Spleen (tissue), 11 donors: ENCODE data around the gene NDOR1. TPM values are rescaled to one million over a fixed set of nuclear protein-coding genes. Genes with fewer than 3 reads are reported as not detected.

Source experiments
- DNase-seq: peaks from one replicate; pipeline ENCODE4 v3.0.0-alpha.2; 2020
- H3K27ac ChIP-seq, 8 donors: fragments of 200-600 bp; sonication (generic) in 7 of 8; 1 replicate in 4 of 8; 2 replicates in 4 of 8; pipeline versions ENCODE4 v1.5.0 to v1.8.0; 2016 to 2021; ENCODE audit warnings: inconsistent platforms in 4 of 8, mild to moderate bottlenecking in 4 of 8, moderate library complexity in 1 of 8
- H3K27me3 ChIP-seq, 7 donors: fragments of 200-600 bp; sonication (generic) in 6 of 7; replicated peaks in 1 of 7; 1 replicate in 4 of 7; 2 replicates in 3 of 7; pipeline versions ENCODE4 v1.5.0 to v1.8.0; 2016 to 2021; ENCODE audit warnings: inconsistent platforms in 3 of 7, mild to moderate bottlenecking in 1 of 7
- H3K36me3 ChIP-seq, 6 donors: fragments of 200-600 bp; sonication (generic) in 5 of 6; 1 replicate in 4 of 6; 2 replicates in 2 of 6; pipeline versions ENCODE4 v1.5.0 to v1.8.0; 2016 to 2021; ENCODE audit warnings: inconsistent platforms in 2 of 6
- H3K4me1 ChIP-seq, 6 donors: fragments of 200-600 bp; sonication (generic) in 5 of 6; 1 replicate in 3 of 6; 2 replicates in 3 of 6; pipeline versions ENCODE4 v1.5.0 to v1.8.0; 2016 to 2021; ENCODE audit warnings: inconsistent platforms in 3 of 6
- H3K4me3 ChIP-seq, 8 donors: fragments of 200-600 bp; sonication (generic) in 7 of 8; 1 replicate in 4 of 8; 2 replicates in 4 of 8; pipeline versions ENCODE4 v1.5.0 to v1.8.0; 2016 to 2021; ENCODE audit warnings: inconsistent platforms in 4 of 8, mild to moderate bottlenecking in 4 of 8, moderate library complexity in 2 of 8
- H3K9me3 ChIP-seq, 8 donors: fragments of 200-600 bp; sonication (generic) in 7 of 8; 1 replicate in 4 of 8; 2 replicates in 4 of 8; pipeline versions ENCODE4 v1.5.0 to v1.8.0; 2016 to 2021; ENCODE audit warnings: inconsistent platforms in 4 of 8
- POLR2A ChIP-seq, 3 donors: fragments of 450-650 bp; IDR thresholded peaks; one replicate each; pipeline ENCODE4 v1.5.1; 2017; ENCODE audit warnings: antibody characterized with exemption in 3 of 3, mild to moderate bottlenecking in 1 of 3
- POLR2AphosphoS5 ChIP-seq, 3 donors: sonication (generic); formaldehyde crosslinking; IDR thresholded peaks; one replicate each; pipeline ENCODE4 v1.5.1; 2017; ENCODE audit warnings: antibody characterized with exemption in 3 of 3
- WGBS, 5 donors: extraction: QIAGEN DNeasy Blood & Tissue Kit in 3 of 5; methylation state at CpG; one replicate each; pipeline versions ENCODE4 v1.1.5 to v1.1.7; 2013 to 2018; 5-methylcytosine and 5-hydroxymethylcytosine counted together
- intact Hi-C: fragments of 100-400 bp; cut with DNase I; formaldehyde crosslinking; loops from one replicate; pipeline ENCODE4 v1.15.0; 2023; ENCODE audit warnings: low total_unique reads
- polyA plus RNA-seq, 3 donors: library from polyadenylated mRNA; stranded (reverse); fragments of 200-250 nt; gene quantifications; one replicate each; pipeline ENCODE4 v1.2.1, GENCODE V29; 2013
- total RNA-seq, 7 donors: library from RNA; depleted of rRNA in 3 of 7; stranded (reverse); fragments of >200 nt in 3 of 7; fragmentation: NEBNext Ultra II Directional in 4 of 7; extraction: Animal tissue kit (Norgen Biotek cat#: 25700) in 4 of 7; gene quantifications; one replicate each; pipeline versions ENCODE4 v1.1.0 to v1.2.1, GENCODE V29; 2016 to 2021
- TF ChIP-seq, protein P1 (sequence below), 11 experiments: fragments of 200-600 bp in 7 of 11; fragments of 450-650 bp in 4 of 11; sonication (generic) in 4 of 11; IDR thresholded peaks in 8 of 11; conservative IDR thresholded peaks in 3 of 11; 1 replicate in 7 of 11; 2 replicates in 4 of 11; pipeline versions ENCODE4 v1.4.0 to v1.8.0; 2016 to 2021; ENCODE audit warnings: antibody characterized with exemption in 11 of 11, inconsistent platforms in 4 of 11, mild to moderate bottlenecking in 1 of 11
- donor health status: healthy with polysubstance abuse.
- donor health status: DM: no; HTN: no; CAD: no; lungs with moderate emphysema.
- donor health status: DM: no; HTN: no; CAD: no.
- donor health status: Bipolar disorder and iron deficiency.
- donor health status: healthy.
- donor health status: DM: no; HTN: no; CAD: no.
- donor health status: DM: yes; HTN: yes; CAD: no.

The NDOR1 gene
- total and polyA plus RNA-seq, 10 donors: 6.3 to 28.7 (median 19.5) TPM

DNA sequence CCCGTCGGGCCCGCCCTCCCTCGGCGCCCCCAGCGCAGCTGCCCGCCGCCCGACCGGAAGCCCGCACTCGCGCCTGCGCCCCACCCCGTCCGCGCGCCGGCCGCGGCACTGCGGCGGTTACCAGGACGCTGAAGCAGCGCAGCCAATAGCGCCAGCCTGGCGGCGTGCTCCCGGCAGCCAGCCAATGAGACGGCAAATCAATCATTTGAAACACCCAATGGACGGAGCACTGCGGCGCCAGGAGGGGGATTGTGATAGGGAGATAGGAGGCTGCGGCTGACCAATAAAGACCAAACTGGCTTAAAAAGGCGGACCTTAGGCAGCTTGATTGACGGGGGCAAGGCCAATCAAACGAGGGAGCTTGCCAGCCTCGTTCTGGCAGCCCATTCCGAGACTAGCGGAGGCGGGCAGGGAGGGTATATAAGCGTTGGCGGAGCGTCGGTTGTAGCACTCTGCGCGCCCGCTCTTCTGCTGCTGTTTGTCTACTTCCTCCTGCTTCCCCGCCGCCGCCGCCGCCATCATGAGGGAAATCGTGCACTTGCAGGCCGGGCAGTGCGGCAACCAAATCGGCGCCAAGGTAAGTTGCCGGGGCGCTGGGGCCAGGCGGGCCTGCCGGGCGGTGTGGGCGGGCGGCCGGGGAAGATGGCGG lies 35.5 kb downstream of the NDOR1 start, which contains the start of gene TUBB4B:
Gene TUBB4B, plus strand, starts transcription at position 447 of the 649 bp plus-strand sequence. Its CDS starts 74 bp downstream, at position 521.
- intact Hi-C loops: no loop called here
- WGBS, 5 donors: 0 to 2% (median 1%) methylated on average over 42 to 67 of the region's 67 CpGs

DNA sequence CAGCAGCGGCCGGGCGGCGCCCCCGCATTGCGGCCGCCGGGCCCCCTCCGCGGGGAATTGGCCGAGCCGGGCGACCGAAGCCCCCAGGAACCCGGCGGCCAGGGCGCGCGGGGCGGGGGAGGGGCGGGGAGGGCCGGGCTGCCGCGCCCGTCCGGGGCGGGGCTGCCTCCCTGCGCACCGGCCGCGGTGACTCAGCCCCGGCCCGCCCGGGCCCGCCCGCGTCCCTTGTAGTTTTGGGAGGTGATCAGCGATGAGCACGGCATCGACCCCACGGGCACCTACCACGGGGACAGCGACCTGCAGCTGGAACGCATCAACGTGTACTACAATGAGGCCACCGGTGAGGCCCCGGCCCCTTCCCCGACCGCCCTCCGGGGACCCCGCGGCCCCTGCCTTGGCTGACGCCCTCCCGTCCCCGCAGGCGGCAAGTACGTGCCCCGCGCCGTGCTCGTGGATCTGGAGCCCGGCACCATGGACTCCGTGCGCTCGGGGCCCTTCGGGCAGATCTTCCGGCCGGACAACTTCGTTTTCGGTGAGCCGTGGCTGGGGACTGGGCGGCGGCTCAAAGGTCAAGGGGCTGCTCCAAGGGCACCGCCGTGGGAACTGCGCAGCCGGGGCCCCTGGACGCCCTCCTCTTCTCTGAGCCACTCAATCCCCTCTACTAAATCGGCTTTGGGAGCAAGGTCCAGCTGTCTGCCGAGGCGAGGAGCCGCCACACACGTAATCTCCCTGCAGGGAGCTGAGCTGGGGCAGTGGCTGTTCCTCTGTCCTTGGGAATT lies 36.2 kb downstream of the NDOR1 start:
- Histone ChIP-seq H3K4me1 (peaks cover 18 to 73% (median 59%) of the 10 kb centered on the region in 6 donors), H3K9me3 (no peaks in the 10 kb centered on the region), H3K27me3 (no peaks in the 10 kb centered on the region), H3K27ac (peak overlapping the region; percentile 74 to 99 (median 95)), H3K4me3 (peak overlapping the region; percentile 75 to 94 (median 81)), H3K36me3 (peaks cover 0 to 24% (median 18%) of the 10 kb centered on the region in 6 donors)
- intact Hi-C loops: no loop called here
- WGBS, 5 donors: 1 to 22% (median 4%) methylated on average over 12 to 83 of the region's 83 CpGs
- peak in 2 of 3 donors; percentile 22 to 41 for TF ChIP-seq POLR2AphosphoS5 (IDR thresholded peaks at IDR 0.05)
- TF ChIP-seq, protein P1, sequence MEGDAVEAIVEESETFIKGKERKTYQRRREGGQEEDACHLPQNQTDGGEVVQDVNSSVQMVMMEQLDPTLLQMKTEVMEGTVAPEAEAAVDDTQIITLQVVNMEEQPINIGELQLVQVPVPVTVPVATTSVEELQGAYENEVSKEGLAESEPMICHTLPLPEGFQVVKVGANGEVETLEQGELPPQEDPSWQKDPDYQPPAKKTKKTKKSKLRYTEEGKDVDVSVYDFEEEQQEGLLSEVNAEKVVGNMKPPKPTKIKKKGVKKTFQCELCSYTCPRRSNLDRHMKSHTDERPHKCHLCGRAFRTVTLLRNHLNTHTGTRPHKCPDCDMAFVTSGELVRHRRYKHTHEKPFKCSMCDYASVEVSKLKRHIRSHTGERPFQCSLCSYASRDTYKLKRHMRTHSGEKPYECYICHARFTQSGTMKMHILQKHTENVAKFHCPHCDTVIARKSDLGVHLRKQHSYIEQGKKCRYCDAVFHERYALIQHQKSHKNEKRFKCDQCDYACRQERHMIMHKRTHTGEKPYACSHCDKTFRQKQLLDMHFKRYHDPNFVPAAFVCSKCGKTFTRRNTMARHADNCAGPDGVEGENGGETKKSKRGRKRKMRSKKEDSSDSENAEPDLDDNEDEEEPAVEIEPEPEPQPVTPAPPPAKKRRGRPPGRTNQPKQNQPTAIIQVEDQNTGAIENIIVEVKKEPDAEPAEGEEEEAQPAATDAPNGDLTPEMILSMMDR (IDR thresholded peaks at IDR 0.05 in 8 of 11, conservative IDR thresholded peaks at IDR 0.05 in 3 of 11): no peak
- DNase-seq: peak; percentile 94

More for the DNA sequence above, 35.5 kb downstream of the NDOR1 start, which contains the start of gene TUBB4B:
- H3K9me3 ChIP-seq: no peaks in the 10 kb centered on the region
- peaks cover 25 to 80% (median 66%) of the 10 kb centered on the region in 6 donors for H3K4me1 ChIP-seq
- TF ChIP-seq POLR2A (IDR thresholded peaks at IDR 0.05) (peak; percentile 100), POLR2AphosphoS5 (IDR thresholded peaks at IDR 0.05) (peak; percentile 100)
- TF ChIP-seq, protein P1 (IDR thresholded peaks at IDR 0.05 in 8 of 11, conservative IDR thresholded peaks at IDR 0.05 in 3 of 11): peak in 4 of 11 experiments; percentile 5 to 48 (median 30)
- peaks cover 0 to under 1% (median 0%) of the 10 kb centered on the region in 7 donors for H3K27me3 ChIP-seq
- H3K36me3 ChIP-seq: peaks cover 0 to 24% (median 18%) of the 10 kb centered on the region in 6 donors
- DNase-seq: peak; percentile 99
- H3K4me3 ChIP-seq: peak within 1 kb of the TSS; percentile 75 to 94 (median 81)
- peak within 1 kb of the TSS; percentile 92 to 99 (median 96) for H3K27ac ChIP-seq

DNA sequence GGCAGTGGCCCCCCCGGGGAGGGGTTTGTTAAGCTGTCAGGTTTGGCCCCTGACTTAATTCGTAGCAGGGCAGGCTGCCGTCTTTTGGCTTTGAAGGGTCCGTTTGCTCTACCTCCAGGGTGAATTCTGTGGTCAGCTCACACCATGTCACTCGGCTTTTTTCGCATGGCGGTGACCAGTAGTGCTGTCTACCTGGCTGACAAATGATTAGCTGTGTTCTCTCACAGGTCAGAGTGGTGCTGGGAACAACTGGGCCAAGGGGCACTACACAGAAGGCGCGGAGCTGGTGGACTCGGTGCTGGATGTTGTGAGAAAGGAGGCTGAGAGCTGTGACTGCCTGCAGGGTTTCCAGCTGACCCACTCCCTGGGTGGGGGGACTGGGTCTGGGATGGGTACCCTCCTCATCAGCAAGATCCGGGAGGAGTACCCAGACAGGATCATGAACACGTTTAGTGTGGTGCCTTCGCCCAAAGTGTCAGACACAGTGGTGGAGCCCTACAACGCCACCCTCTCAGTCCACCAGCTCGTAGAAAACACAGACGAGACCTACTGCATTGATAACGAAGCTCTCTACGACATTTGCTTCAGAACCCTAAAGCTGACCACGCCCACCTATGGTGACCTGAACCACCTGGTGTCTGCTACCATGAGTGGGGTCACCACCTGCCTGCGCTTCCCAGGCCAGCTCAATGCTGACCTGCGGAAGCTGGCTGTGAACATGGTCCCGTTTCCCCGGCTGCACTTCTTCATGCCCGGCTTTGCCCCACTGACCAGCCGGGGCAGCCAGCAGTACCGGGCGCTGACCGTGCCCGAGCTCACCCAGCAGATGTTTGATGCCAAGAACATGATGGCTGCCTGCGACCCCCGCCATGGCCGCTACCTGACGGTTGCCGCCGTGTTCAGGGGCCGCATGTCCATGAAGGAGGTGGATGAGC lies 37.0 kb downstream of the NDOR1 start:
- Histone ChIP-seq H3K4me3 (peak overlapping the region; percentile 75 to 94 (median 81)), H3K9me3 (no peaks in the 10 kb centered on the region), H3K27me3 (no peaks in the 10 kb centered on the region), H3K27ac (peak overlapping the region; percentile 74 to 99 (median 95)), H3K4me1 (peaks cover 18 to 64% (median 52%) of the 10 kb centered on the region in 6 donors), H3K36me3 (peaks cover 0 to 24% (median 18%) of the 10 kb centered on the region in 6 donors)
- DNase-seq: no peak
- intact Hi-C loops: no loop called here
- TF ChIP-seq POLR2AphosphoS5 (IDR thresholded peaks at IDR 0.05): peak in 1 of 3 donors; percentile 48
- TF ChIP-seq, protein P1 (IDR thresholded peaks at IDR 0.05 in 8 of 11, conservative IDR thresholded peaks at IDR 0.05 in 3 of 11): no peak
- 79 to 87% (median 80%) methylated on average over 31 to 36 of the region's 36 CpGs for WGBS, 5 donors
